BLaER1 treated with 17β-estradiol and CSF1 and Interleukin-3, amounts not matched to agents 10 nM and 100 nM (cell line): ENCODE measurements around the gene VTI1B.

Experiments
- H3K27ac ChIP-seq, 11 experiments: shearing (Covaris generic); formaldehyde crosslinking; 2 replicates each; pipeline ENCODE4 v1.8.1; 2022
- H3K27me3 ChIP-seq, 11 experiments: shearing (Covaris generic); formaldehyde crosslinking; 2 replicates each; pipeline ENCODE4 v1.8.1; 2022
- H3K36me3 ChIP-seq, 11 experiments: shearing (Covaris generic); formaldehyde crosslinking; 2 replicates each; pipeline ENCODE4 v1.8.1; 2022
- H3K4me1 ChIP-seq, 10 experiments: shearing (Covaris generic); formaldehyde crosslinking; 2 replicates each; pipeline ENCODE4 v1.8.1; 2022
- H3K4me2 ChIP-seq, 11 experiments: shearing (Covaris generic); formaldehyde crosslinking; 2 replicates each; pipeline ENCODE4 v1.8.1; 2022
- H3K4me3 ChIP-seq, 10 experiments: shearing (Covaris generic); formaldehyde crosslinking; 2 replicates each; pipeline ENCODE4 v1.8.1; 2022
- H3K9ac ChIP-seq, 11 experiments: shearing (Covaris generic); formaldehyde crosslinking; 2 replicates each; pipeline ENCODE4 v1.8.1; 2022
- H3K9me3 ChIP-seq, 11 experiments: shearing (Covaris generic); formaldehyde crosslinking; replicated peaks in 1 of 11; 2 replicates each; pipeline ENCODE4 v1.8.1; 2022
- H4K20me1 ChIP-seq, 11 experiments: shearing (Covaris generic); formaldehyde crosslinking; 2 replicates each; pipeline ENCODE4 v1.8.1; 2022
- Cebpa-rat ChIP-seq, 11 experiments: shearing (Covaris generic); IDR thresholded peaks; 2 replicates each; pipeline ENCODE4 v1.8.1; 2022

The VTI1B gene

DNA sequence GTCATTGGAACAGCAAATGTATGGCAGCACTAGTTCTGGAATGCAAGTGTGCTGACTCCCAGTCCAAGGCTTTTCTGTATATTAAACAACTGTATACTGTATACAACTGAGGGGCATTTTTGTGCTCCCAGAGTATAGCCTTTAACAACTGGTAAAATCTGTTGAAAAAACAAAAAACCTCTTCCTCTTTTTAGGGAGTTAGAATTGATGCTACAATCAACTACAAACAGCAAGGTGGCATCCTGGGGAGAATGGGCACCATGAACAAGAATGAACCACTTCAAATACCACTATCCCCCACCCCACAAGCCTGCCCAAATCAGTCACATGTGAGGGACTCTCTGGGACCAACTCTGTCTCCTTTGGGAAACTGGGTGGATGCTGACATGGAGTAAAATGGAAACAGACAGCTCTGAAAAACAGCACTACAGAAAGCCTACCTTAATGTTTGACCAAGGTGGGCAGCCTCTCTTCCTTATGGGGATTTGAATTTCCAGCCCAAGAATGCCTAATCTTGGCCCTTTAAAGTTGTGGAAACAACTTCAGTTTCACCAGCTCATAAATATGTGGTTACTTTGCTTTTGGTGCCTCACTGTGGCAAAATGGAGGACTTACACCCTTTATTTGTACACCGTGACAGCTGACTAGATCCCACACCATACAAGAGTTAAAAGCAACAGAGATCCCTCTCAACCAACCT is 7.5 kb downstream of the VTI1B start:
- Histone ChIP-seq H3K4me2 (peak overlapping the region; percentile 6 to 64 (median 39); a peak in 20 of 22 replicates), H3K4me3 (no peak overlapping the region), H3K9me3 (no peaks in the 10 kb centered on the region), H3K4me1 (peaks cover 7 to 68% (median 16%) of the 10 kb centered on the region in 10 experiments), H3K9ac (peak overlapping the region in 3 of 11 experiments; percentile 3 to 38 (median 23); a peak in 4 of 22 replicates), H4K20me1 (peaks cover 81 to 100% (median 99%) of the 10 kb centered on the region in 11 experiments), H3K36me3 (peaks cover 10 to 42% (median 20%) of the 10 kb centered on the region in 11 experiments; a peak in 20 of 22 replicates), H3K27me3 (no peaks in the 10 kb centered on the region), H3K27ac (peak overlapping the region in 4 of 11 experiments; percentile 1 to 30 (median 6); a peak in 3 of 22 replicates)
- TF ChIP-seq Cebpa-rat (IDR thresholded peaks at IDR 0.05) = no peak

DNA sequence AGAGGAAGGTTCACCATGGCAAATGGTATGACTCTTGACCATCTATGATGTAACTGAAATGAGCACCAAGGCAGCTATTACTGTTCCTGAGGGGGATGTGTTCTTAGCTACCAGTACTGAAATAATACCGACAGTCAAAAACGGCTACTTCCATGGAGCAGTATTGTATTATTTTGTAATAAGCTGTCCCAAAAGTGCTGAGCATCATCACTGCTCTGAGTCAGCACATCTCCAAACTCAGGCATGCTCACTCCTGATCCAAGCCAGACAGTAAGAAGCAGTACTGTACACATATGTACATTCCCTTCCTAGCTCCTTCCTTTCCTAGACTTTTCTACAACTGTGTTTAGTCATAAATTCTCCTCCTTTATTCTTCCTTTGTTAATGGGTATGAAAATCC is 8.6 kb downstream of the VTI1B start:
- no peak overlapping the region for H3K4me3 ChIP-seq
- H3K4me2 ChIP-seq = peak overlapping the region in 4 of 11 experiments; percentile 39 to 64 (median 48); a peak in 6 of 22 replicates
- peaks cover 17 to 43% (median 28%) of the 10 kb centered on the region in 11 experiments; a peak in 20 of 22 replicates for H3K36me3 ChIP-seq
- no peak for TF ChIP-seq Cebpa-rat (IDR thresholded peaks at IDR 0.05)
- no peaks in the 10 kb centered on the region for H3K9me3 ChIP-seq
- H3K27me3 ChIP-seq = no peaks in the 10 kb centered on the region
- peaks cover 78 to 100% (median 99%) of the 10 kb centered on the region in 11 experiments for H4K20me1 ChIP-seq
- H3K9ac ChIP-seq = peak overlapping the region in 3 of 11 experiments; percentile 3 to 38 (median 23); a peak in 4 of 22 replicates
- H3K27ac ChIP-seq = peak overlapping the region in 2 of 11 experiments; percentile 2 to 30; a peak in 1 of 22 replicates
- peaks cover 7 to 64% (median 15%) of the 10 kb centered on the region in 10 experiments for H3K4me1 ChIP-seq

DNA sequence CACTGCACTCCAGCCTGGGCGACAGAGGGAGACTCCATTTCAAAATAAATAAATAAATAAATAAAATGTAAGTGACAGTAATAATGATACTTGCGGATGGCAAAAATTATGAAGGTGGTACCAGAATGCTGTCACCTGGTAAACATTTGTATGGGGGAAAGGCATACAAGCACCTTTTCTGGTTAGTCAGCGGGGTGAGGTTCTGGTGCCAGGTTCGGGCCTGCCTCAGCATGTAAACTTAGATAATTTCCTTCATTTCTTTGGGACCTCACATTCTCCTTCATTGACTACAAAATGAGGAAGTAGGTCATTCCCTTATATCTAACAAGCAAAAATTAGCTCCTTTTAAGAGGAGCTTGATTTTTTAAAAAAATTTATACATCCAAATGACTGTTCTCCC is 10.8 kb downstream of the VTI1B start:
- Histone ChIP-seq H4K20me1 (peaks cover 66 to 99% (median 91%) of the 10 kb centered on the region in 11 experiments), H3K36me3 (peaks cover 33 to 56% (median 41%) of the 10 kb centered on the region in 11 experiments)

DNA sequence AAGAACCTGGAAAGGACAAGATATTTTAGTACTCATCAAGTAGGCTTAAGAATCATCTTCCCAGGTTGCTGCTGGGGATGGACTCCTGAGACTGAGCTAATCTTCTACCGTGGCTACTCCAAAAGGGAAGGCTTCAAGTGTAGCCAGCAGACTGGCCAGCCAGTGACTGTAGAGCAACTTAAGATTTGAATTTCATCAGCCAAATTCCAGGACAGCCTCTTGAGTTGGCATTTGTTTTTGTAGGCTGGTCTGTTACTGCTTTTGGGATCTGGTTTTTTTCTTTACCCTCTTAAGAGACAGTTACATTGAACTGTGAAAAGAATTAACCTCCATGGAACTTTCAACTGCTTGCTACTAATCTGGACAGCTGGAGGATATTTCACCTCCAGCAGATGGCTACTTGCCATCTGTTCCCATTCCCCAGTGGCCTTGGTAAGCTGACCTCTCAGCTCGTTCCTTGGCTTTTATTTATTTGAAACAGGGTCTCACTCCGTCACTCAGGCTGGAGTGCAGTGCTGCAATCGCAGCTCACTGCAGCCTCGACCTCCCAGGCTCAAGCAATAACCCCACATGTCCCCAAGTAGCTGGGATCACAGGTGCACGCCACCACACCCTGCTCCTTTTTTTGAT is 20.7 kb downstream of the VTI1B start:
- Histone ChIP-seq H3K27ac (no peak overlapping the region), H3K36me3 (peaks cover 97 to 100% (median 99%) of the 10 kb centered on the region in 11 experiments), H3K9ac (no peak overlapping the region), H4K20me1 (peaks cover 0 to 31% (median 3%) of the 10 kb centered on the region in 11 experiments; a peak in 8 of 22 replicates), H3K9me3 (no peaks in the 10 kb centered on the region), H3K4me2 (no peak overlapping the region), H3K4me3 (no peak overlapping the region), H3K27me3 (no peaks in the 10 kb centered on the region), H3K4me1 (no peaks in the 10 kb centered on the region)
- TF ChIP-seq Cebpa-rat (IDR thresholded peaks at IDR 0.05) = no peak

More for the DNA sequence above, 10.8 kb downstream of the VTI1B start:
- Histone ChIP-seq H3K4me3 (no peak overlapping the region), H3K27ac (no peak overlapping the region), H3K9me3 (no peaks in the 10 kb centered on the region), H3K4me2 (peak overlapping the region in 3 of 11 experiments; percentile 4 to 33 (median 11); a peak in 2 of 22 replicates), H3K9ac (no peak overlapping the region), H3K4me1 (peaks cover 7 to 51% (median 15%) of the 10 kb centered on the region in 10 experiments), H3K27me3 (no peaks in the 10 kb centered on the region)
- TF ChIP-seq Cebpa-rat (IDR thresholded peaks at IDR 0.05) = no peak

DNA sequence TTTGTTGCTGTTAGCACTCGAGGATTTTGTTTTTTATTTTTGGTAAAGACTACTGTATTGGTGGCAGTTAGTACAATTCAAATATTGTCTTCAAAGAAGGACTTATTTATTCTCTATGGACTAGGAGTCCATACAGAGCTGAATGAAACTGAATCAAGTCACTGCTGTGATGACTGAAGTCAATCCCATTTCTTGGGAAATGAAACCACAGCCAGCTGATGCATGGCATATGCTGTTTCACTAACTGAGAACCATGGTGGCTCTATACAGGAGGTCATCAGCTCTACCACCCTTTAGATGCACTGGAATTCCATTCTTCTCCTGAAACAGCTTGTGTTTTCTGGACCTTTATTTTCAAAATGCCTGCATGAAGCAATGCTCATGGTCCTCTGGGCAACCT is 22.2 kb downstream of the VTI1B start:
- Histone ChIP-seq H3K4me1 (no peaks in the 10 kb centered on the region), H3K9ac (no peak overlapping the region), H3K27ac (no peak overlapping the region), H3K4me2 (no peak overlapping the region), H3K9me3 (no peaks in the 10 kb centered on the region), H3K36me3 (peaks cover 99 to 100% (median 100%) of the 10 kb centered on the region in 11 experiments), H4K20me1 (peaks cover 0 to 24% (median 3%) of the 10 kb centered on the region in 11 experiments; a peak in 6 of 22 replicates), H3K4me3 (no peak overlapping the region), H3K27me3 (no peaks in the 10 kb centered on the region)
- TF ChIP-seq Cebpa-rat (IDR thresholded peaks at IDR 0.05) = no peak

DNA sequence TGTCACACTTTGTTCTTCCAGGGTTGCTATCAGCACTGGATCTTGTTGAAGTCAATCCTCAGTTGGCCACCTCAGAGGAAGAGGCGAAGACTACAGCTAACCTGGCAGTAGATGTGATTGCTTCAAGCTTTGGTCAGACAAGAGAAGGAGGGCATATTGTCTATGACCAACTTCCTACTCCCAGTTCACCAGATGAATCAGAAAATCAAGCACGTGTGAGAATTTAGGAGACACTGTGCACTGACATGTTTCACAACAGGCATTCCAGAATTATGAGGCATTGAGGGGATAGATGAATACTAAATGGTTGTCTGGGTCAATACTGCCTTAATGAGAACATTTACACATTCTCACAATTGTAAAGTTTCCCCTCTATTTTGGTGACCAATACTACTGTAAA is 23.7 kb downstream of the VTI1B start:
- no peak overlapping the region for H3K27ac ChIP-seq
- no peaks in the 10 kb centered on the region for H3K4me1 ChIP-seq
- no peak overlapping the region for H3K4me2 ChIP-seq
- H3K36me3 ChIP-seq = peaks cover 98 to 100% (median 100%) of the 10 kb centered on the region in 11 experiments
- no peak for TF ChIP-seq Cebpa-rat (IDR thresholded peaks at IDR 0.05)
- no peak overlapping the region for H3K9ac ChIP-seq
- no peaks in the 10 kb centered on the region for H3K9me3 ChIP-seq
- H3K27me3 ChIP-seq = no peaks in the 10 kb centered on the region
- peaks cover 0 to 18% (median 0%) of the 10 kb centered on the region in 11 experiments; a peak in 3 of 22 replicates for H4K20me1 ChIP-seq
- H3K4me3 ChIP-seq = no peak overlapping the region

DNA sequence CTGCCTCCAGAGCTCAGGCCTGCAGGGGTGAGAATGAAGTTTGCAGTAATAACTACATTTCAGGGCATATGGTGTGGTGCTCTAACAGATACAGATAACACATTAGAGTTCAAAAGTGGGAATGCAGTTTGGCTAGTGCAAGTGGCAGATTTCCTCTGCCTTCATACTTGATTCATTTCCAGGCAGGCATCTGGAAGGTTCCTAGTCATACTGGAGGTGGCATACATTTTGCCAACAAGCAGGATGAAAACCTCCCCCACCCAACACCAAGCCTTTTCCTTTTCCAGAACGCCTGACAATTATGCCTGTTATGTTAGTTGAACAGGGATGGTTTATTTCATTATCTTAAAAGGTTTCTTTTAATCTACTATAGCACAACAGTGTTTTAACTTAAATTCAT is 24.3 kb downstream of the VTI1B start:
- H3K4me2 ChIP-seq = no peak overlapping the region
- no peaks in the 10 kb centered on the region for H3K9me3 ChIP-seq
- no peak for TF ChIP-seq Cebpa-rat (IDR thresholded peaks at IDR 0.05)
- peaks cover 95 to 100% (median 100%) of the 10 kb centered on the region in 11 experiments for H3K36me3 ChIP-seq
- no peaks in the 10 kb centered on the region for H3K27me3 ChIP-seq
- H4K20me1 ChIP-seq = peaks cover 0 to 18% (median 0%) of the 10 kb centered on the region in 11 experiments; a peak in 3 of 22 replicates
- H3K4me1 ChIP-seq = no peaks in the 10 kb centered on the region
- no peak overlapping the region for H3K4me3 ChIP-seq
- H3K27ac ChIP-seq = no peak overlapping the region
- no peak overlapping the region for H3K9ac ChIP-seq

DNA sequence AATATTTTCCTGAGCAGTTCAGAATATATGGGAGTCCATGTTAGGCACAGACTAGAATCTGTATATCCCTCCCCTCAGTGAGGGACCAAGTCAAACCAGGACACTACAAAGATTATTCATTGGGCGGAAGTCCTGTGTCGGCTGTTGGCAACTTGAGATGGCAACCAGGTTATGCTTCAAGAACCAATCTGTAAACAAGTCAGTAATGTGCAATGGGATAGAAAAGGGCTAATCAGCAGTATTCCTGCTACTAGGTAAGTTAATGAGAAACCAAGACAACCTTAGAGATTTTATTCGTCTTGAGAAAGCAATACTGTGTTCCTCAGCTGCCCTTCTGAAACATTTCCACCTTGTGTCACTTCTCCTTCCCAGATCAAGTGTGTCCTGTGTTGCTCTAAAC is 28.3 kb downstream of the VTI1B start:
- H3K9ac ChIP-seq = no peak overlapping the region
- H3K27ac ChIP-seq = no peak overlapping the region
- no peak overlapping the region for H3K4me3 ChIP-seq
- no peak overlapping the region for H3K4me2 ChIP-seq
- H4K20me1 ChIP-seq = peaks cover 0 to 4% (median 0%) of the 10 kb centered on the region in 11 experiments; a peak in 2 of 22 replicates
- TF ChIP-seq Cebpa-rat (IDR thresholded peaks at IDR 0.05) = no peak
- no peaks in the 10 kb centered on the region for H3K9me3 ChIP-seq
- peaks cover 55 to 87% (median 62%) of the 10 kb centered on the region in 11 experiments for H3K36me3 ChIP-seq
- no peaks in the 10 kb centered on the region for H3K4me1 ChIP-seq
- no peaks in the 10 kb centered on the region for H3K27me3 ChIP-seq

DNA sequence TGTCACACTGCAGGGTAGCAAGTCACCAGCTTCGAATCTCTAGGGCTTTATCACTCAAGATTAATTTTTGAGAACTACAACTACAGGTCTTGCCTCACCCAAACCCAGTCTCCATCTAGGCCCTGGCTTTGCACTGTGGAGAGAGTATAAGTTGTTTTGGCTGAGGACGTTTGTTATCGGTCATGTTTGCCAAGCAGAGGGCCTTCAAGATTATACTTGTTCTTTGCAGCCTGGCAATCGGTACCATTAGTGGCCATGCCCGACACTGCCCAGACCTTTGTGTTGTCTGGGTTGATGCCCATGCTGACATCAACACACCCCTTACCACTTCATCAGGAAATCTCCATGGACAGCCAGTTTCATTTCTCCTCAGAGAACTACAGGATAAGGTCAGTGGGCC is 29.0 kb downstream of the VTI1B start:
- Histone ChIP-seq H3K27me3 (no peaks in the 10 kb centered on the region), H3K4me2 (no peak overlapping the region), H3K9me3 (no peaks in the 10 kb centered on the region), H3K27ac (no peak overlapping the region), H3K9ac (no peak overlapping the region), H4K20me1 (no peaks in the 10 kb centered on the region; a peak in 1 of 22 replicates), H3K4me3 (no peak overlapping the region), H3K4me1 (no peaks in the 10 kb centered on the region), H3K36me3 (peaks cover 48 to 79% (median 55%) of the 10 kb centered on the region in 11 experiments)
- no peak for TF ChIP-seq Cebpa-rat (IDR thresholded peaks at IDR 0.05)
